GM12801 (cell line): ENCODE data around the gene DUS2.

Source experiments
- TF ChIP-seq, protein P1 (sequence below): IDR thresholded peaks from one replicate; pipeline ENCODE4 v1.5.1; 2011; ENCODE audit warnings: control low read depth; ENCODE audit not compliant: insufficient read length; ENCODE audit errors: extremely low read depth

DUS2 gene

DNA sequence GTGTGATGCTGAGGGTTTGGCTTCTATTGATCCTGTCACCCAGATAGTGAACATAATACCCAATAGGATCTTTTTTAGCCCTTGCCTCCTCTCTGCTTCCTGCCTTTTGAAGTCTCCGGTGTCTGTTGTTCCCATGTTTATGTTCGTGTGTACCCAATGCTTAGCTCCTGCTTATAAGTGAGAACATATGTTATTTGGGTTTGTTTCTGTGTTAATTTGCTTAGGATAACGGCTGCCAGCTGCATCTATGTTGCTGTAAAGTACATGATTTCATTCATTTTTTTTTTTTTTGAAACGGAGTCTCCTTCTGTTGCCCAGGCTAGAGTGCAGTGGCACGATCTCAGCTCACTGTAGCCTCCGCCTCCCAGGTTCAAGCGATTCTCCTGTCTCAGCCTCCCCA lies 23.0 kb downstream of the DUS2 start:
- TF ChIP-seq, protein P1, sequence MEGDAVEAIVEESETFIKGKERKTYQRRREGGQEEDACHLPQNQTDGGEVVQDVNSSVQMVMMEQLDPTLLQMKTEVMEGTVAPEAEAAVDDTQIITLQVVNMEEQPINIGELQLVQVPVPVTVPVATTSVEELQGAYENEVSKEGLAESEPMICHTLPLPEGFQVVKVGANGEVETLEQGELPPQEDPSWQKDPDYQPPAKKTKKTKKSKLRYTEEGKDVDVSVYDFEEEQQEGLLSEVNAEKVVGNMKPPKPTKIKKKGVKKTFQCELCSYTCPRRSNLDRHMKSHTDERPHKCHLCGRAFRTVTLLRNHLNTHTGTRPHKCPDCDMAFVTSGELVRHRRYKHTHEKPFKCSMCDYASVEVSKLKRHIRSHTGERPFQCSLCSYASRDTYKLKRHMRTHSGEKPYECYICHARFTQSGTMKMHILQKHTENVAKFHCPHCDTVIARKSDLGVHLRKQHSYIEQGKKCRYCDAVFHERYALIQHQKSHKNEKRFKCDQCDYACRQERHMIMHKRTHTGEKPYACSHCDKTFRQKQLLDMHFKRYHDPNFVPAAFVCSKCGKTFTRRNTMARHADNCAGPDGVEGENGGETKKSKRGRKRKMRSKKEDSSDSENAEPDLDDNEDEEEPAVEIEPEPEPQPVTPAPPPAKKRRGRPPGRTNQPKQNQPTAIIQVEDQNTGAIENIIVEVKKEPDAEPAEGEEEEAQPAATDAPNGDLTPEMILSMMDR: no peak

DNA sequence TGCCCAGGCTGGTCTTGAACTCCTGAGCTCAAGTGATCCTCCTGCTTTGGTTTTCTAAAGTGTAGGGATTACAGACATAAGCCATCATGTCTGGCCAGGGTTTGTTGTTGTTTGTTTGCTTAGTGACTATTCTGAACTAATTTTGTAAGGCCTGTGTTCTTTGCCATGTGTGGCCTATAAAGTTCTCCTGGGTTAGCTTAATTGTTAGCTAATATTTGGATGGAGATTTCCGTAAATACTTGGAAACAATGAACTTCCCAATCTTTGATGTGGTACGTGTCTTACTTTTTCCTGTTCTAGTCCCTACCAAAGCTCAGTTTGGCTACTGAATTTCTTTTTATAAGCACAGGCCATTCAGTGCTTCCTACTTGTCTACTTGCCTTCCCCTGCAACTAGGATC lies 24.9 kb downstream of the DUS2 start:
- TF ChIP-seq, protein P1: no peak

DNA sequence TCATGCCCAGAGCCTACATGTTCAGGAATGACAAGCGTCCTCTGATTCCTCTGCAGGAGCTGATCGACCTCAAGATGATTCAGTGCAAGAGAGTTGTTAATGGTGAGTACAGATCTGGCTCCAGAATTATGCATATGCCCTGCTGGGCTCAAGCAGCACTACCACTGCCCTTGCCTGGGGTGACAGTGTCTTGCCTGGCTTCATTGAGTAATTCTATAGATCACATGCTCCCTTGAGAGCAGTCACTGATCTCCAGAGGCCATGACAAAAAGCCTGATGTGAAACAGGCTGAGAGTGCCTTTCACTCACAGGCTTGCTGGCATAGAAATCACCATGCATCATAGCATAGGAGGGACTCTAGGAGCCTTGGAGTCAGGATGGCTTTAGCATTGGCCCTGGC lies 26.4 kb downstream of the DUS2 start:
- TF ChIP-seq, protein P1: no peak

- TF ChIP-seq, protein P1: no peak
These were observed 32.3 kb downstream of the DUS2 start for GRCh38 chr16:68055395-68055794.

GRCh38 chr16:68059804-68060203 lies 36.7 kb downstream of the DUS2 start:
- TF ChIP-seq, protein P1: no peak

- TF ChIP-seq, protein P1: no peak
These were observed 38.3 kb downstream of the DUS2 start for GRCh38 chr16:68061396-68061795.

- TF ChIP-seq, protein P1: no peak
These were observed 39.9 kb downstream of the DUS2 start for GRCh38 chr16:68062910-68063393.

- TF ChIP-seq, protein P1: no peak
These were observed 41.8 kb downstream of the DUS2 start for GRCh38 chr16:68064791-68065365.
